Mesodermal cell (in vitro differentiated cells): Measurements from ENCODE around the gene PRKACG. TPM values are rescaled to one million over a fixed set of nuclear protein-coding genes. Genes with fewer than 3 reads are reported as not detected.
"Not testable (repeated sequence)": the region's sequence is repeated elsewhere in the genome, so short reads cannot be mapped to it uniquely, and the experiment has no call there.

ENCODE experiments used
- H3K27ac ChIP-seq: 2 replicates; pipeline ENCODE4 v1.7.0; 2013; ENCODE audit warnings: mild to moderate bottlenecking, low read depth, low read length, moderate library complexity; ENCODE audit not compliant: severe bottlenecking
- H3K36me3 ChIP-seq: 2 replicates; pipeline ENCODE4 v1.7.1; 2013; ENCODE audit warnings: mild to moderate bottlenecking, low read length, moderate library complexity; ENCODE audit not compliant: control insufficient read depth, insufficient read depth
- H3K4me1 ChIP-seq: one replicate; pipeline ENCODE4 v1.7.1; 2013; ENCODE audit warnings: mild to moderate bottlenecking, low read length; ENCODE audit not compliant: insufficient read depth, control insufficient read depth, poor library complexity, severe bottlenecking
- H3K4me3 ChIP-seq: 2 replicates; pipeline ENCODE4 v1.7.0; 2013; ENCODE audit warnings: low read length, control low read depth, mild to moderate bottlenecking; ENCODE audit not compliant: insufficient read depth, poor library complexity, severe bottlenecking; ENCODE audit errors: extremely low read depth
- H3K9me3 ChIP-seq: 2 replicates; pipeline ENCODE4 v1.7.1; 2013; ENCODE audit warnings: mild to moderate bottlenecking, low read length, moderate library complexity; ENCODE audit not compliant: control insufficient read depth
- WGBS, 2 experiments: methylation state at CpG; one replicate each; pipeline ENCODE4 v1.1.5; 2013; ENCODE audit warnings: missing lambda C conversion rate in 2 of 2; ENCODE audit not compliant: insufficient coverage in 2 of 2; 5-methylcytosine and 5-hydroxymethylcytosine counted together
- polyA plus RNA-seq, 2 experiments: library from polyadenylated mRNA; stranded (reverse); fragments of 50-300 nt; gene quantifications; one replicate each; pipeline ENCODE4 v1.2.3, GENCODE V29; 2013

Gene PRKACG
- not detected for polyA plus RNA-seq (2013, experiment 1 of 2)
- polyA plus RNA-seq (2013, experiment 2 of 2): not detected

DNA sequence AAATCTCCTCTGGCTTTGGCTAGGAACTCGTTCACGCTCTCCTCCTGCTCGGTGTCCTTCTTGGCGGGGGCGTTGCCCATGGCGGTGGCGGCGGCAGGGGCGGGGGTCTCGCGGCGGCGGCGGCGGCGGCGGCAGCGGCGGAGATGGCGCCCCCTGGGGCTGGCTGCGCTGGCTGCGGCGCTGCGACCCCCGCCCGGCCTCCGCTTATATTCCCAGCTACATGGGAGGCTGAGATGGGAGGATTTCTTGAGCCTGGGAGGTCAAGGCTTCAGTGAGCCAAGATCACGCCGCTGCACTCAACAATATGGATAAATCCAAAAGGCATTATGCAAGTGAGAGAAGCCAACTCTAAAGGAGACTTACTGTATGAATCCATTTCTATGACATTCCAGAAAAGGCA, at the start of gene PRKACG:
PRKACG (minus strand) TSS at position 101 of the 400 bp plus-strand sequence; CDS start at position 80, 21 bp downstream.
- H3K36me3 ChIP-seq: no peaks in the 10 kb centered on the region
- H3K4me1 ChIP-seq: no peaks in the 10 kb centered on the region
- no peaks in the 10 kb centered on the region for H3K9me3 ChIP-seq
- 94 to 98% methylated on average over 14 to 16 of the region's 29 CpGs for WGBS, 2 experiments
- no peak within 1 kb of the TSS for H3K4me3 ChIP-seq
- no peak within 1 kb of the TSS for H3K27ac ChIP-seq

DNA sequence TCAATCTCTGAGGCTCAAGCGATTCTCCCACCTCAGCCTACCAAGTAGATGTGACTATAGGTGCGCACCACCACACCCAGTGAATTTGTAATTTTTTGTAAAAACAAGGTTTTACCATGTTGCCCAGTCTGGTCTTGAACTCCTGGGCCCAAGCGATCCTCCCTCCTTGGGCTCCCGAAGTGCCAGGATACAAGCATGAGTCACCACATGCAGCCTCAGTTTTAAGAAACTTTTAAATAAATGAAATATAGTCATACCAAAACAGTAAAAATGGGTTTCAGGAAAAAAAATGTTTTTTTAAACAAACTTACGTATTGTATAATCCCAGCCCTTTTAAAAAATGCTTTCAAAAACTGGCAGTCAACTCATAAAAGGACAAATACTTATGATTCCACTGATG, 48.3 kb upstream of the PRKACG start:
- Histone ChIP-seq H3K9me3 (no peaks in the 10 kb centered on the region), H3K4me3 (no peak overlapping the region), H3K4me1 (peaks cover 8% of the 10 kb centered on the region), H3K36me3 (peaks cover 52% of the 10 kb centered on the region), H3K27ac (no peak overlapping the region)
- 100% methylated on average over 1 to 2 of the region's 5 CpGs for WGBS, 2 experiments

DNA sequence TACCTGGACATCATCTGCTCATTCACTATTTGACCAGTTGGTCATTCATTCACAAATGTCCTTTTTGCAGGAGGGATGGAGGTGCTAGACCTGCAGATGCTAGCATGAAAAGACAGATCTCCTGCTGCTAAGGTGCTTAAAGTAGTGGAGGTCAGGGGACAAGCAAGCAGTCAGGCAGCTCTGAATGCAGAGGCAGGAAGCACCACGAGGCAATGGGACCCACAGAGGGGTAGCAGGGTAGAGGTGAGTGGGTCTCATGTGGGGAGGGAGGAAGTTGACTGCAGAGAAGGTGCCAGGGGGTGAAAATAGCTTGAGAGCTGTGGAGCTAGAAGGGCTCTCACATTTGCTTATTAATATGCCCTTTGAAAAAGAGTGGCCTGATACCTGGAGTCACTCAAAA, 46.9 kb upstream of the PRKACG start:
- no peak overlapping the region for H3K4me3 ChIP-seq
- peaks cover 5% of the 10 kb centered on the region for H3K4me1 ChIP-seq
- H3K36me3 ChIP-seq: peaks cover 49% of the 10 kb centered on the region
- no peaks in the 10 kb centered on the region for H3K9me3 ChIP-seq
- 22 to 25% methylated on average over 1 of the region's 1 CpG for WGBS, 2 experiments
- no peak overlapping the region for H3K27ac ChIP-seq

DNA sequence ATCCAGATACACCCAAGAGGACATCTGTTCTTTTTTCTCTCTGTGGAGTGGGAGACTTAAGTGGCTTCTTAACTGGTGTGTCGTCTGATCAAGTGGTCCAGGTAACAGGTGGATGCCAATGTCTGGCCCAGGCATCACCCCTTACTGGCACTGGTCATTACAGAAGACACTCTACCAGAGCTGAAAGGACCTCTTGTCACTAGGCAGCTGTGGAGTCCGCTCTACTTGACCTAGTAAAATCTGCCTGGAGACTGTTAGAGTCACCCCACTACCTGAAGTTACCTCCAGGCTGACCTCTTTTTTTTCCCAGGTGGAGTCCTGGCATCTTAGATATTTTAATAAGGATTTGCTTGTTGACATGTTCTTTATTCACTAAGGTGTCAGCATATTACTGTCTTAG, 44.2 kb upstream of the PRKACG start:
- Histone ChIP-seq H3K36me3 (peaks cover 51% of the 10 kb centered on the region), H3K4me3 (no peak overlapping the region), H3K4me1 (no peaks in the 10 kb centered on the region), H3K9me3 (no peaks in the 10 kb centered on the region), H3K27ac (no peak overlapping the region)
- WGBS, 2 experiments: 94 to 100% methylated on average over 1 to 2 of the region's 2 CpGs

DNA sequence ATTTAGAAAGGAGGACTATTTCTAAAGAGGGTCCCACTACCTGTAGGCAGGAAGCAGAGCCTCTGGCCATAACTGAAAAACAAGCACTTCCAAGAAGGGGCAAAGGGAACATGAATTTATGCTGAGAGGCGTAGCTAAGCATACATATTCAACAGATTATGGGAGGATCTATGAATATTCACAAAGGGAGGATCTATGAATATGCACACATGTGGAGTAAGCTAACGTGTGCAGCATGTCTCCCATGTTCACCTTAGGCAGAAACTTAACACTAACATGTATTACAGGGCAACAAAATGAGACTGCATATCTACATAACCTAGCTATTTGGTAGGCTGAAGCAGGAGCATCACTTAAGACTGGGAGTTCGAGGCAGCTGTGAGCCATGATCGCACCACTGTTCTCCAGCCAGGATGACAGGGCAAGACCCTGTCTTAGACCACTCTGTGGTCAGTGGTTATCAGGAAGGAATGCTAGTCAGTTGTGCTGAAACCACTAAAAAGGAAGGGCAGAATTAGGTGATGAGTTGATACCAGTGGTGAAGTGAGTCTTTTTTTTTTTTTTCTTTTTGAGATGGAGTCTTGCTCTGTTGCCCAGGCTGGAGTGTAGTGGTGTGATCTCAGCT, 42.4 kb upstream of the PRKACG start:
- Histone ChIP-seq H3K4me1 (no peaks in the 10 kb centered on the region), H3K27ac (no peak overlapping the region), H3K36me3 (peaks cover 51% of the 10 kb centered on the region), H3K9me3 (no peaks in the 10 kb centered on the region), H3K4me3 (no peak overlapping the region)
- WGBS, 2 experiments: 97 to 100% methylated on average over 3 to 4 of the region's 4 CpGs

DNA sequence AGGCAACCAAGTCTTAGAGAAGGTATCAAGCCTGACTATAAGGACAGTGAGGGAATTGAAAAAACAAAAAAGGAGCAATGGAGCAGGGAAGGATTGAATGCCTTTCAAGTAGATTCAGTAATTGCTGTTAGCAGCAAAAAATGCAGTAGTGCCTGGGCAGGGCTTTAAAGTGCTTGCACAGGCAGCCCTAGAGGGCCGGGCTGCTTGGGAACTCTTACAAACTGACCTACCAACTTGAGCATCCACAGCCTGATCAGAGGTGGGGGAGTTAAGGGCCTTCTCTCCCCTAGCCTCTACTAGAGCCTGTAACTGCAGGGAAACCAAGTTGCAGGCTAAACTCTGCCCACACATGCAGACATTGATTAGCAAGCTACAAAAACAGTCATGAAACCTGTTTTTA, 41.1 kb upstream of the PRKACG start:
- WGBS, 2 experiments: no CpG with 5 or more reads among the region's 1 CpG
- H3K27ac ChIP-seq: no peak overlapping the region
- H3K9me3 ChIP-seq: no peaks in the 10 kb centered on the region
- H3K4me3 ChIP-seq: no peak overlapping the region
- no peaks in the 10 kb centered on the region for H3K4me1 ChIP-seq
- H3K36me3 ChIP-seq: peaks cover 39% of the 10 kb centered on the region

DNA sequence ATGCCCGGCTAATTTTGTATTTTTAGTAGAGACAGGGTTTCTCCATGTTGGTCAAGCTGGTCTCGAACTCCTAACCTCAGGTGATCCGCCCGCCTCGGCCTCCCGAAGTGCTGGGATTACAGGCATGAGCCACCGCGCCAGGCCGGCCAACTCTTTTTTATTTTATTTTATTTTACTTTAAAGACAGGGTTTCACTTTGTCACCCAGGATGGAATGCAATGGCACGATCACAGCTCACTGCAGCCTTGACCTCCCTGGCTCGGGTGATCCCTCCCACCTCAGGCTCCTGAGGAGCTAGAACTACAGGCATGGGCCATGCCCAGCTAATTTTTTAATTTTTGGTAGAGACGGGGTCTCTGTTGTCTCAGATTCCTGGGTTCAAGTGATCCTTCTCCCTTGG, 37.0 kb upstream of the PRKACG start:
- 86 to 92% methylated on average over 3 to 4 of the region's 12 CpGs for WGBS, 2 experiments
- H3K36me3 ChIP-seq: peaks cover 41% of the 10 kb centered on the region
- not testable (repeated sequence) for H3K27ac ChIP-seq

DNA sequence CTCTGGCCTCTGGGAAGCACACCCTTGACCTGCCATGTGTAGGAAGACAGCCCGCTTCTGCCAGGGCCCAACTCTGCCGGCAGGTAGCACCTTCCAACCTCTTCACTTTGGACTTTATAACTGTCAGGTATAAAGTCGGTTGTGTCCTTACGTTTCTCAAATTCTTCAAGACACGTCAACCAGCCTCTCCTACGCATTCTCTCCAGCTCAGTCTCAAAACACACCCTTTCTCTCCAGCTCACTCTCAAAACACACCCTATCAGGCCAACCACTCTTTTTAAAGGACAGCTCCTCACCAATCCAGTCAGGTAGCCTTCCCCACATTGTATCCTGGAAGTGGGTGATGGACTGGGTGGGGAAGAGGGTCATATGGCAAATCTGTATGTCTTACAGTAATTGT, 35.2 kb upstream of the PRKACG start:
- Histone ChIP-seq H3K4me1 (peaks cover 13% of the 10 kb centered on the region), H3K36me3 (peaks cover 32% of the 10 kb centered on the region), H3K9me3 (no peaks in the 10 kb centered on the region), H3K4me3 (no peak overlapping the region), H3K27ac (no peak overlapping the region)
- WGBS, 2 experiments: 97 to 100% methylated on average over 6 of the region's 6 CpGs

More for the DNA sequence above, 37.0 kb upstream of the PRKACG start:
- not testable (repeated sequence) for H3K4me1 ChIP-seq, H3K4me3 ChIP-seq, H3K9me3 ChIP-seq

DNA sequence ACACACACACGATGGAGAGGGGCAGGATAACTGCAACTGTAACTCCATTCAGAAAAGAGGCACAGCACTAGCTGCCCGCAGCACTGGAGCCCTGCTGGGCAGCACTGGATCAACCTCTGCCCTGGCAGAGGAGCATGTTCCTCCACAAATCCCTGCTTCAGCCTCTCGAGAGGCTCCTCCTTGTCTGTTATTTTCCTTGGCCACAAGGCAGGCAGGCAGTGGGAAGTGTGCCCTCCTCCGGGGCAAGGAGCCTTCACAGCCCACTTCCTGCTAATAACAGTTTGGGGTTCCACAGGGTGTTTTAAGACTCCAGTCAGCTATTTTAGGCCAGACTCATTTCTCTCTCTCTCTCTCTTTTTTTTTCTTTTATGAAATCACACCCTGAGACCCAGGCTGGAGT, 33.5 kb upstream of the PRKACG start:
- Histone ChIP-seq H3K36me3 (peaks cover 26% of the 10 kb centered on the region), H3K27ac (no peak overlapping the region)
- 91 to 93% methylated on average over 3 to 4 of the region's 4 CpGs for WGBS, 2 experiments

DNA sequence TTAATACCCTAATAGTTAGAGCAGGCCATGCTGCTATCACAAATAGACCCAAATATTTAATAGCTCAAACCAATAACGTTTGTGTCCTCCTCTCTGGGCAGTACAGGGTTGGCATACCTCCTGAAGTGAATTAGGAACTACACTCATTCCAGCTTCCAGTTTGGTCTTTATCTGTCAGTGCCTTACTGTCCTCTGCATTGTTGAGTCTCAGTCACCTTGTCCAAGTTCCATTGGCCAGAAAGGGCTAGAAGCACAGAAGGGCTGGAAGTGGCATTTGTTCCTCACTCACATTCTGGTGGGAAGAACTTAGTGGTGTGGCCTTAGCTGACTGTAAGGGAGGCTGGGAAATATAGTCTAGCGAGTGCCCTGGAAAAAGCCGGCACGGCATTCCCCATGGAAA, 32.8 kb upstream of the PRKACG start:
- H3K27ac ChIP-seq: no peak overlapping the region
- 87 to 91% methylated on average over 4 of the region's 4 CpGs for WGBS, 2 experiments
- no peak overlapping the region for H3K4me3 ChIP-seq
- H3K9me3 ChIP-seq: no peaks in the 10 kb centered on the region
- peaks cover 26% of the 10 kb centered on the region for H3K36me3 ChIP-seq
- peaks cover 19% of the 10 kb centered on the region for H3K4me1 ChIP-seq

More for the DNA sequence above, 33.5 kb upstream of the PRKACG start:
- Histone ChIP-seq H3K4me1 (peaks cover 19% of the 10 kb centered on the region), H3K9me3 (no peaks in the 10 kb centered on the region), H3K4me3 (no peak overlapping the region)

DNA sequence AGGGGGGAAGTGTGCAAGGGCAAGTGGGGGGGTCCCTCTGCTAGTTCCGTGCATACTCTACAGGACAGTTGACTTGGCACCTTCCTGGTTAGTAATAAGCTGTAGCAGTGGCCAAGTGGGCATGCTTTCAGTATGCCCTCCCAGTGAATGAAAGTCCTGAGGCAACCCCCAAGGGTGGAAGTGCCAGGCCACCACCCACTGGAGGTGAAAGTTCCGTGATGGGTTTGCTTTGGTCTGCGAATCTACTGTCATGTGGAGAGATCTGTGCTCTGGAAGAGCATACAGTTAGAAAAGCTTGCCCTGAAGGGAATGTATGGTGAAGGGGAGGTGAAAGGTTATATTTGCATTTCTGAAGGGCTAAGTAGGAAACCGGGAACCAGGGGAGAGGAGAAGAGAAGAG, 31.9 kb upstream of the PRKACG start:
- Histone ChIP-seq H3K9me3 (no peaks in the 10 kb centered on the region), H3K4me3 (no peak overlapping the region), H3K36me3 (peaks cover 26% of the 10 kb centered on the region), H3K27ac (no peak overlapping the region), H3K4me1 (peaks cover 19% of the 10 kb centered on the region)
- WGBS, 2 experiments: 51 to 62% methylated on average over 3 of the region's 4 CpGs
